ENCODE measurements around the gene SHCBP1. TPM values are rescaled to one million over a fixed set of nuclear protein-coding genes. Genes with fewer than 3 reads are reported as not detected.
A peak's percentile ranks its signal among the peaks of the same experiment; 100 is the strongest.
"Not testable (repeated sequence)": the region's sequence is repeated elsewhere in the genome, so short reads cannot be mapped to it uniquely, and the experiment has no call there.

Gene SHCBP1
- total RNA-seq, 2 donors from 2014 or later: 4.6 to 25.1 TPM

- intact Hi-C loops (cut with DNase I): no loop called here
- DNase-seq: peak; percentile 23
Observed at GRCh38 chr16:46629331-46630219, 8.4 kb upstream of the SHCBP1 start.

DNA sequence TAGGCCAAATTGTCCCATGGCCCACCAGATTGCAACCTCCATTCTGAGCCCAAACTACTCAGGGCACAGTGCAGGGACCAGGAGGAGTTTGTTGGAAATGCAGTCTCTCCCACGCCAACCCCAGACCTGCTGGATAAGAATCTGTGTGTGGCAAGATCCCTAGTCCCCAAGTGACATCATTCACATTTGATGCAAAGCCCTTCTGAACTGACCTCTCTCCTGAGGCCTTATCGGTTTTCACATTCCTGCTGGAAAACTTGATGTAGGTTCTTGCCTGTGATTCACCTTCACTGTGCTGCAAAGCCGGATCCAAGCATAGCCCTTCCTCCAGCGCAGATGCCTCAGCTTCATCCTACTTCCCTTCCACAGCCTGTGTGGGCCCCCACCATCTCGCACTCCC, 6.6 kb upstream of the SHCBP1 start:
- intact Hi-C loops (cut with DNase I): no loop called here
- H3K4me1 ChIP-seq: no peaks in the 10 kb centered on the region
- DNase-seq: no peak
- H3K9me3 ChIP-seq: no peaks in the 10 kb centered on the region
- H3K27ac ChIP-seq: no peak overlapping the region
- no peaks in the 10 kb centered on the region for H3K27me3 ChIP-seq
- no peak overlapping the region for H3K9ac ChIP-seq (ENCODE audit: low read depth in 2 of 2, low read length in 2 of 2)
- no peak for TF ChIP-seq CTCF (IDR thresholded peaks at IDR 0.05)
- no peak overlapping the region for H3K4me3 ChIP-seq
- H3K36me3 ChIP-seq: no peaks in the 10 kb centered on the region

More at GRCh38 chr16:46629331-46630219, 8.4 kb upstream of the SHCBP1 start:
- H3K27ac ChIP-seq: no peak overlapping the region
- TF ChIP-seq CTCF (IDR thresholded peaks at IDR 0.05): no peak
- H3K36me3 ChIP-seq: no peaks in the 10 kb centered on the region
- no peaks in the 10 kb centered on the region for H3K9me3 ChIP-seq
- no peak overlapping the region for H3K4me3 ChIP-seq
- H3K9ac ChIP-seq (ENCODE audit: low read depth in 2 of 2, low read length in 2 of 2): no peak overlapping the region
- H3K27me3 ChIP-seq: no peaks in the 10 kb centered on the region
- H3K4me1 ChIP-seq: no peaks in the 10 kb centered on the region

GRCh38 chr16:46626681-46627080, 5.5 kb upstream of the SHCBP1 start:
- H3K27me3 ChIP-seq; H3K36me3 ChIP-seq; H3K4me1 ChIP-seq; intact Hi-C loops (cut with DNase I); H3K27ac ChIP-seq; H3K4me3 ChIP-seq; H3K9me3 ChIP-seq; DNase-seq; H3K9ac ChIP-seq (ENCODE audit: low read depth in 2 of 2, low read length in 2 of 2): not testable (repeated sequence)

GRCh38 chr16:46624862-46625261, 3.7 kb upstream of the SHCBP1 start:
- H3K36me3 ChIP-seq; H3K9ac ChIP-seq (ENCODE audit: low read depth in 2 of 2, low read length in 2 of 2); DNase-seq; intact Hi-C loops (cut with DNase I); H3K4me1 ChIP-seq; H3K4me3 ChIP-seq; H3K27me3 ChIP-seq; H3K27ac ChIP-seq; H3K9me3 ChIP-seq: not testable (repeated sequence)

DNA sequence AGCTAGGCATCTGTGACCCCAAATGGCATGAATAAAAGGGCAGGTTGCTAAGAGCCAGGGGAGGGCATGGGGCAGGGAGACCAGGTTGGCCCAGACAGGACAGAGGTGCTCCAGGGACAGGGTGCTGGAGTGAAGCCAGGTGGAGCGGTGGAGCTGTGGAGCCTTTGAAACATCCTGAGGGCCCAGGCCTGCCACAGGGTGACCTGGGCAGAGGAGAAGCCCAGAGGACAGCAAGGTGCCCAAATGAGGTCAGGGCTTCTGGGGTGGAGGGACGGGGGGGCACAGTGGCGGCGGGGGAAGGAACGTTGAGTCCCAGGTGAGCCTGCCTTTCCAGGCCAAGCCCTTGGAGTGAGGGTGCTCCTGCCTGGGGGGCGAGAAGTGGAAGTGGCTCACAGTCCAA, 2.5 kb upstream of the SHCBP1 start:
- H3K9me3 ChIP-seq; DNase-seq; H3K27me3 ChIP-seq; H3K4me3 ChIP-seq; H3K9ac ChIP-seq (ENCODE audit: low read depth in 2 of 2, low read length in 2 of 2); H3K27ac ChIP-seq; intact Hi-C loops (cut with DNase I); H3K4me1 ChIP-seq; H3K36me3 ChIP-seq: not testable (repeated sequence)

DNA sequence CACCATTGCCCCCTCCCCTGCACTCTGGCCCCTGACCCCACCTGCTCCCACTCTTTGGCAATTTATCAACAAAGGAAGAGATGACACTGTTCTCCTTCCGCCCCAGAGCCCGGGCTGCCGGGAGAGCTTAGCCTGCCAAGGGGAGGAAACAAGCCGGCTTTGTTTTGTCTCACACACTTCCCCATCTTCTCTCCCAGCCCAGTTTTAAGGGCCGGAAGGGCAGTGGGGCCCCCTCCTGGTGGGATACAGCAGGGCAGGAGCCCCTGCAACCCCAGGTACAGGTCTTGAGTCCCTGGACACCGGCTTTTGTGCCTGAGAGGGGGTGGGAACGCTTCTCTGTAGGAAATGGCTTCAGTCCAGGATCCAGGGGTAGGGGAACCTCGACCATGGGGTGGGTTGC, 2.1 kb upstream of the SHCBP1 start:
- intact Hi-C loops (cut with DNase I); H3K27me3 ChIP-seq; H3K27ac ChIP-seq; H3K4me3 ChIP-seq; H3K9me3 ChIP-seq; H3K9ac ChIP-seq (ENCODE audit: low read depth in 2 of 2, low read length in 2 of 2); H3K36me3 ChIP-seq; H3K4me1 ChIP-seq; DNase-seq: not testable (repeated sequence)

GRCh38 chr16:46621934-46622676, 926 bp upstream of the SHCBP1 start:
- DNase-seq: no peak
- Histone ChIP-seq H3K27ac (no peak overlapping the region), H3K4me1 (no peaks in the 10 kb centered on the region), H3K27me3 (no peaks in the 10 kb centered on the region), H3K36me3 (no peaks in the 10 kb centered on the region), H3K9ac (ENCODE audit: low read depth in 2 of 2, low read length in 2 of 2) (no peak overlapping the region), H3K9me3 (no peaks in the 10 kb centered on the region), H3K4me3 (no peak overlapping the region)
- intact Hi-C loops (cut with DNase I): no loop called here
- TF ChIP-seq CTCF (IDR thresholded peaks at IDR 0.05): no peak
